H9 (cell line): ENCODE data around the gene SMG7. TPM values are rescaled to one million over a fixed set of nuclear protein-coding genes. Genes with fewer than 3 reads are reported as not detected.
A peak's percentile ranks its signal among the peaks of the same experiment; 100 is the strongest.

Experiments
- DNase-seq: peaks from one replicate; pipeline ENCODE4 v3.0.0-alpha.2; 2017
- H2AFZ ChIP-seq: one replicate; pipeline ENCODE4 v1.6.1; 2013; ENCODE audit warnings: mild to moderate bottlenecking, low read length, control low read depth, moderate library complexity
- H2AK5ac ChIP-seq: 2 replicates; pipeline ENCODE4 v1.6.1; 2013; ENCODE audit warnings: low read length, control low read depth, mixed read lengths; ENCODE audit not compliant: insufficient read length
- H2BK120ac ChIP-seq: one replicate; pipeline ENCODE4 v1.6.1; 2013; ENCODE audit warnings: low read depth, mild to moderate bottlenecking, low read length, control low read depth, inconsistent platforms; ENCODE audit not compliant: poor library complexity, severe bottlenecking
- H2BK12ac ChIP-seq: 2 replicates; pipeline ENCODE4 v1.6.1; 2013; ENCODE audit warnings: low read length, control low read depth, mixed read lengths, low read depth; ENCODE audit not compliant: insufficient read length
- H2BK15ac ChIP-seq: 2 replicates; pipeline ENCODE4 v1.6.1; 2013; ENCODE audit warnings: low read depth, low read length, control low read depth
- H2BK20ac ChIP-seq: one replicate; pipeline ENCODE4 v1.6.1; 2013; ENCODE audit warnings: low read depth, mild to moderate bottlenecking, low read length, control low read depth, inconsistent platforms; ENCODE audit not compliant: poor library complexity, severe bottlenecking
- H2BK5ac ChIP-seq: 2 replicates; pipeline ENCODE4 v1.6.1; 2013; ENCODE audit warnings: low read length, control low read depth, mixed read lengths; ENCODE audit not compliant: insufficient read length
- H3K14ac ChIP-seq: 2 replicates; pipeline ENCODE4 v1.6.1; 2013; ENCODE audit warnings: low read length, control low read depth; ENCODE audit not compliant: insufficient read depth
- H3K18ac ChIP-seq: 2 replicates; pipeline ENCODE4 v1.6.1; 2013; ENCODE audit warnings: low read depth, mild to moderate bottlenecking, mixed read lengths, low read length, control low read depth; ENCODE audit not compliant: insufficient read length
- H3K23ac ChIP-seq: 2 replicates; pipeline ENCODE4 v1.6.1; 2013; ENCODE audit warnings: low read length, control low read depth, mixed read lengths, low read depth; ENCODE audit not compliant: insufficient read length
- H3K23me2 ChIP-seq: 2 replicates; pipeline ENCODE4 v1.6.1; 2013; ENCODE audit warnings: low read depth, mild to moderate bottlenecking, mixed read lengths, low read length, control low read depth; ENCODE audit not compliant: insufficient read length, poor library complexity, severe bottlenecking
- H3K27ac ChIP-seq: 2 replicates; pipeline ENCODE4 v1.5.1; 2013; ENCODE audit warnings: low read length, control low read depth, mixed read lengths, low read depth; ENCODE audit not compliant: insufficient read length
- H3K27me3 ChIP-seq: 2 replicates; pipeline ENCODE4 v1.6.1; 2013; ENCODE audit warnings: low read length, control low read depth, inconsistent platforms; ENCODE audit not compliant: insufficient read depth
- H3K4ac ChIP-seq: 2 replicates; pipeline ENCODE4 v1.6.1; 2013; ENCODE audit warnings: low read depth, mild to moderate bottlenecking, control low read depth, inconsistent platforms, low read length, moderate library complexity
- H3K4me1 ChIP-seq: 2 replicates; pipeline ENCODE4 v1.6.1; 2013; ENCODE audit warnings: low read length, control low read depth, inconsistent platforms; ENCODE audit not compliant: insufficient read depth
- H3K4me2 ChIP-seq: 2 replicates; pipeline ENCODE4 v1.6.1; 2013; ENCODE audit warnings: low read length, control low read depth, mixed read lengths; ENCODE audit not compliant: insufficient read length, insufficient read depth
- H3K56ac ChIP-seq: 2 replicates; pipeline ENCODE4 v1.6.1; 2013; ENCODE audit warnings: low read depth, mild to moderate bottlenecking, mixed read lengths, low read length, control low read depth; ENCODE audit not compliant: insufficient read length
- H3K79me1 ChIP-seq: 2 replicates; pipeline ENCODE4 v1.6.1; 2013; ENCODE audit warnings: low read depth, mild to moderate bottlenecking, moderate library complexity, low read length, control low read depth, inconsistent platforms; ENCODE audit not compliant: insufficient read depth, poor library complexity, severe bottlenecking
- H3K79me2 ChIP-seq: 2 replicates; pipeline ENCODE4 v1.6.1; 2013; ENCODE audit warnings: low read length, control low read depth, inconsistent platforms; ENCODE audit not compliant: insufficient read depth
- H3K9ac ChIP-seq: 2 replicates; pipeline ENCODE4 v1.6.1; 2013; ENCODE audit warnings: low read length, control low read depth, mixed read lengths; ENCODE audit not compliant: insufficient read length; ENCODE audit errors: extremely low read depth
- H3K9me3 ChIP-seq: one replicate; pipeline ENCODE4 v1.6.1; 2013; ENCODE audit warnings: low read depth, low read length, inconsistent platforms; ENCODE audit not compliant: control insufficient read depth
- H3T11ph ChIP-seq: one replicate; pipeline ENCODE4 v1.6.1; 2013; ENCODE audit warnings: mild to moderate bottlenecking, low read length, control low read depth, inconsistent platforms
- H4K20me1 ChIP-seq: one replicate; pipeline ENCODE4 v1.6.1; 2013; ENCODE audit not compliant: control insufficient read depth, insufficient read length, insufficient read depth
- H4K5ac ChIP-seq: 2 replicates; pipeline ENCODE4 v1.6.1; 2013; ENCODE audit warnings: low read depth, mild to moderate bottlenecking, mixed read lengths, low read length, control low read depth; ENCODE audit not compliant: insufficient read length
- H4K8ac ChIP-seq: replicated peaks from 2 replicates; pipeline ENCODE4 v1.6.1; 2013; ENCODE audit warnings: low read length, control low read depth, mixed read lengths, low read depth; ENCODE audit not compliant: insufficient read length
- H4K91ac ChIP-seq: 2 replicates; pipeline ENCODE4 v1.6.1; 2013; ENCODE audit warnings: low read depth, mild to moderate bottlenecking, moderate library complexity, mixed read lengths, low read length, control low read depth; ENCODE audit not compliant: insufficient read length
- H3K27ac Mint-ChIP-seq, 3 experiments: 2 replicates in 2 of 3; 3 replicates in 1 of 3; pipeline ENCODE4 v1.8.0; 2020 to 2021; ENCODE audit warnings: mixed read lengths in 3 of 3, mild to moderate bottlenecking in 1 of 3, moderate library complexity in 1 of 3
- H3K27me3 Mint-ChIP-seq: 2 replicates; pipeline ENCODE4 v1.8.0; 2021; ENCODE audit warnings: low read depth, mild to moderate bottlenecking, moderate library complexity, mixed read lengths
- H3K36me3 Mint-ChIP-seq, 3 experiments: 2 replicates in 2 of 3; 3 replicates in 1 of 3; pipeline ENCODE4 v1.8.0; 2020 to 2021; ENCODE audit warnings: low read depth in 3 of 3, mixed read lengths in 3 of 3; ENCODE audit not compliant: insufficient read depth in 1 of 3
- H3K4me1 Mint-ChIP-seq, 2 experiments: 2 replicates each; pipeline ENCODE4 v1.8.0; 2020; ENCODE audit warnings: mixed read lengths in 2 of 2
- H3K4me3 Mint-ChIP-seq, 2 experiments: 2 replicates in 1 of 2; 3 replicates in 1 of 2; pipeline ENCODE4 v1.8.0; 2020 to 2021; ENCODE audit warnings: mild to moderate bottlenecking in 2 of 2, mixed read lengths in 2 of 2, moderate library complexity in 1 of 2
- H3K9me3 Mint-ChIP-seq, 2 experiments: 2 replicates in 1 of 2; 3 replicates in 1 of 2; pipeline ENCODE4 v1.8.0; 2020; ENCODE audit warnings: mild to moderate bottlenecking in 2 of 2, mixed read lengths in 2 of 2, moderate library complexity in 1 of 2
- CTCF ChIP-seq: fragments of 200-600 bp; sonication (generic); conservative IDR thresholded peaks from 3 replicates; pipeline ENCODE4 v1.8.0; 2021; ENCODE audit warnings: antibody characterized with exemption, mild to moderate bottlenecking
- WGBS: extraction: QIAGEN DNeasy Blood & Tissue Kit; methylation state at CpG from one replicate; pipeline ENCODE4 v1.1.7; 2013; ENCODE audit warnings: missing lambda C conversion rate, low lambda C conversion rate, mixed read lengths; ENCODE audit not compliant: insufficient read length; ENCODE audit errors: extremely low coverage; 5-methylcytosine and 5-hydroxymethylcytosine counted together
- total RNA-seq: library from RNA; stranded (reverse); gene quantifications from 2 replicates; pipeline ENCODE4 v1.2.1, GENCODE V29; 2021

Gene SMG7
- total RNA-seq, 1 experiment from 2014 or later = 77.0 TPM

GRCh38 chr1:183457449-183457848, 14.8 kb upstream of the SMG7 start:
- no peak overlapping the region for H3K9ac ChIP-seq
- no peak overlapping the region for H2BK20ac ChIP-seq
- H3K79me1 ChIP-seq = no peaks in the 10 kb centered on the region
- no peak for TF ChIP-seq CTCF
- no peaks in the 10 kb centered on the region for H3K27me3 ChIP-seq
- H3K9me3 Mint-ChIP-seq = peaks cover 0 to 3% of the 10 kb centered on the region in 2 experiments; a peak in 1 of 5 replicates
- no peak overlapping the region for H3K4me2 ChIP-seq
- H2BK15ac ChIP-seq = no peak overlapping the region
- no peak overlapping the region for H2BK5ac ChIP-seq
- H3K4me1 ChIP-seq = peaks cover under 1% of the 10 kb centered on the region; the same call in 1 of the 2 replicates
- no peak overlapping the region for H4K91ac ChIP-seq
- no peak overlapping the region for H3K23ac ChIP-seq
- H3K14ac ChIP-seq = no peak overlapping the region
- DNase-seq = no peak
- no peak overlapping the region for H2BK120ac ChIP-seq
- H3K27me3 Mint-ChIP-seq = no peaks in the 10 kb centered on the region
- H3T11ph ChIP-seq = no peak overlapping the region
- no peaks in the 10 kb centered on the region for H3K9me3 ChIP-seq
- H3K27ac ChIP-seq = no peak overlapping the region
- no peaks in the 10 kb centered on the region for H3K36me3 Mint-ChIP-seq
- no peak overlapping the region for H3K18ac ChIP-seq
- no peak overlapping the region for H3K56ac ChIP-seq
- H3K4me3 Mint-ChIP-seq = no peak overlapping the region
- WGBS = no CpG with 5 or more reads among the region's 3 CpGs
- no peak overlapping the region for H2BK12ac ChIP-seq
- H3K4me1 Mint-ChIP-seq = peaks cover 21% of the 10 kb centered on the region in 2 experiments
- peak overlapping the region in 1 of 3 experiments; percentile 51; a peak in 2 of 7 replicates for H3K27ac Mint-ChIP-seq
- no peak overlapping the region for H2AK5ac ChIP-seq
- H3K23me2 ChIP-seq = no peaks in the 10 kb centered on the region
- H2AFZ ChIP-seq = no peak overlapping the region
- no peaks in the 10 kb centered on the region for H3K79me2 ChIP-seq
- no peaks in the 10 kb centered on the region for H4K20me1 ChIP-seq
- H4K8ac ChIP-seq = no peak overlapping the region
- no peak overlapping the region for H4K5ac ChIP-seq
- H3K4ac ChIP-seq = no peak overlapping the region
